HFFc6 (cell line): ENCODE data around the gene GCDH. TPM values are rescaled to one million over a fixed set of nuclear protein-coding genes. Genes with fewer than 3 reads are reported as not detected.

Experiments used
- DNase-seq: peaks from one replicate; pipeline ENCODE4 v3.0.0-alpha.2; 2018
- H3K27ac Mint-ChIP-seq: 2 replicates; pipeline ENCODE4 v1.8.0; 2020; ENCODE audit warnings: mild to moderate bottlenecking, mixed read lengths
- H3K27me3 Mint-ChIP-seq: 2 replicates; pipeline ENCODE4 v1.8.0; 2021; ENCODE audit warnings: mild to moderate bottlenecking, moderate library complexity, mixed read lengths; ENCODE audit not compliant: insufficient read depth
- H3K36me3 Mint-ChIP-seq: 2 replicates; pipeline ENCODE4 v1.8.0; 2021; ENCODE audit warnings: low read depth, mixed read lengths
- H3K4me1 Mint-ChIP-seq: 2 replicates; pipeline ENCODE4 v1.8.0; 2020; ENCODE audit warnings: low read depth, mixed read lengths
- H3K4me3 Mint-ChIP-seq: 2 replicates; pipeline ENCODE4 v1.8.0; 2020; ENCODE audit warnings: mild to moderate bottlenecking, moderate library complexity, mixed read lengths
- H3K9me3 Mint-ChIP-seq: 2 replicates; pipeline ENCODE4 v1.8.0; 2020; ENCODE audit warnings: mild to moderate bottlenecking, mixed read lengths
- CTCF ChIP-seq: fragments of 200-600 bp; sonication (generic); IDR thresholded peaks from 2 replicates; pipeline ENCODE4 v1.5.0; 2021; ENCODE audit warnings: antibody characterized with exemption, mild to moderate bottlenecking
- total RNA-seq, 6 experiments: library from RNA; stranded (reverse); fragmentation: NEBNext Ultra II Directional; extraction: Animal tissue kit (Norgen Biotek cat#: 25700); gene quantifications; 2 replicates in 1 of 6; 3 replicates in 5 of 6; pipeline ENCODE4 v1.2.3, GENCODE V29; 2021

Gene GCDH
- total RNA-seq, 6 experiments from 2014 or later, result 20.6 to 24.6 (median 21.1) TPM

GRCh38 chr19:12868540-12869112 lies 22.3 kb upstream of the GCDH start:
- Mint-ChIP-seq H3K27ac (no peak overlapping the region), H3K27me3 (peaks cover 6% of the 10 kb centered on the region), H3K9me3 (peaks cover 11% of the 10 kb centered on the region), H3K36me3 (peaks cover 12% of the 10 kb centered on the region), H3K4me1 (no peaks in the 10 kb centered on the region), H3K4me3 (no peak overlapping the region)
- no peak for TF ChIP-seq CTCF
- peak; percentile 25 for DNase-seq

- Mint-ChIP-seq H3K27me3 (peaks cover 4% of the 10 kb centered on the region), H3K36me3 (peaks cover 12% of the 10 kb centered on the region), H3K4me3 (no peak overlapping the region), H3K9me3 (peaks cover 15% of the 10 kb centered on the region), H3K4me1 (no peaks in the 10 kb centered on the region), H3K27ac (no peak overlapping the region)
- no peak for DNase-seq
- TF ChIP-seq CTCF, result no peak
These were observed 19.3 kb upstream of the GCDH start for GRCh38 chr19:12871681-12872080.

GRCh38 chr19:12872255-12872654 lies 18.7 kb upstream of the GCDH start:
- H3K4me1 Mint-ChIP-seq, result no peaks in the 10 kb centered on the region
- H3K27me3 Mint-ChIP-seq, result peaks cover 4% of the 10 kb centered on the region
- peaks cover 12% of the 10 kb centered on the region for H3K36me3 Mint-ChIP-seq
- peaks cover 15% of the 10 kb centered on the region for H3K9me3 Mint-ChIP-seq
- no peak overlapping the region for H3K27ac Mint-ChIP-seq
- H3K4me3 Mint-ChIP-seq, result no peak overlapping the region
- DNase-seq, result no peak
- TF ChIP-seq CTCF, result no peak

- Mint-ChIP-seq H3K4me1 (no peaks in the 10 kb centered on the region), H3K36me3 (peaks cover 12% of the 10 kb centered on the region), H3K27ac (no peak overlapping the region), H3K27me3 (peaks cover 4% of the 10 kb centered on the region), H3K9me3 (peaks cover 15% of the 10 kb centered on the region), H3K4me3 (no peak overlapping the region)
- peak; percentile 31 for DNase-seq
- TF ChIP-seq CTCF, result no peak
These were observed 17.7 kb upstream of the GCDH start for GRCh38 chr19:12872941-12873890.

- no peak overlapping the region for H3K4me3 Mint-ChIP-seq
- H3K36me3 Mint-ChIP-seq, result peaks cover 12% of the 10 kb centered on the region
- no peak for TF ChIP-seq CTCF
- H3K27ac Mint-ChIP-seq, result no peak overlapping the region
- no peaks in the 10 kb centered on the region for H3K4me1 Mint-ChIP-seq
- peaks cover 15% of the 10 kb centered on the region for H3K9me3 Mint-ChIP-seq
- H3K27me3 Mint-ChIP-seq, result peaks cover 4% of the 10 kb centered on the region
- DNase-seq, result no peak
These were observed 16.8 kb upstream of the GCDH start for GRCh38 chr19:12873891-12874745.
